Brain pericyte (primary cell): ENCODE measurements around the gene QSOX2.
"Not testable (repeated sequence)": the region's sequence is repeated elsewhere in the genome, so short reads cannot be mapped to it uniquely, and the experiment has no call there.

Source experiments
- DNase-seq: peaks from one replicate; pipeline ENCODE4 v3.0.0-alpha.2; 2012; ENCODE audit warnings: low read depth, low spot score

The QSOX2 gene

DNA sequence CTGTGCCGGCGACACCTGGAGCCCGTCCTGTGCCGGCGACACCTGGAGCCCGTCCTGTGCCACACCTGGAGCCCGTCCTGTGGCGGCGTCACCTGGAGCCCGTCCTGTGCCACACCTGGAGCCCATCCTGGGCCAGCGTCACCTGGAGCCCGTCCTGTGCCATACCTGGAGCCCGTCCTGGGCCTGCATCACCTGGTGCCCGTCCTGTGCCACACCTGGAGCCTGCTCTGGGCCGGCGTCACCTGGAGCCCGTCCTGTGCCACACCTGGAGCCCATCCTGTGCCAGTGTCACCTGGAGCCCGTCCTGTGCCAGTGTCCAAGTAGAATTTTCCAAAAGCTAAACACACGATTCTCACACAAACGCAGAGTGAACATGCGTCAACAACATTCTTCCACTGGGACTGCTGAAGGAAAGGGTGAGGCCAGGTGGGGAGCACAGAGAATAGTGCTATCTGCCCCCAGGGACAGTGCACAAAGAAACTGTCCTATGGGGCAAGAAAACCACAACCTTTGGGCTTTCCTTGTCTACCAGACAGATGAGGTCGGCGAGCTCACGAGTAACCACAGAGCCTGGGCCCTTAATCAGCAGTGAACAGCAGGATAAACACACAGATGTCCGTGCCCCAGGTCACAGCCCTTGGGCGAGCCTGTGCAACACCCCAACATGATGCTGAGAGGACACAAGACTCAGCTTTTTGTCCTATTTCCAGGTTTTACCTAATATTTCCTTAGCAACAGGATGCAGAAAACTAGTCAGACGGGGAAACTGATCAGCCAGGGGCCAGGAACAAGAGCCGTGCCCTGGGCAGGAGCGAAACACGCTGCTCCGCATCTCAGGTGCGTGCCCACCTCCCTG, 7.9 kb downstream of the QSOX2 start:
- DNase-seq = no peak

DNA sequence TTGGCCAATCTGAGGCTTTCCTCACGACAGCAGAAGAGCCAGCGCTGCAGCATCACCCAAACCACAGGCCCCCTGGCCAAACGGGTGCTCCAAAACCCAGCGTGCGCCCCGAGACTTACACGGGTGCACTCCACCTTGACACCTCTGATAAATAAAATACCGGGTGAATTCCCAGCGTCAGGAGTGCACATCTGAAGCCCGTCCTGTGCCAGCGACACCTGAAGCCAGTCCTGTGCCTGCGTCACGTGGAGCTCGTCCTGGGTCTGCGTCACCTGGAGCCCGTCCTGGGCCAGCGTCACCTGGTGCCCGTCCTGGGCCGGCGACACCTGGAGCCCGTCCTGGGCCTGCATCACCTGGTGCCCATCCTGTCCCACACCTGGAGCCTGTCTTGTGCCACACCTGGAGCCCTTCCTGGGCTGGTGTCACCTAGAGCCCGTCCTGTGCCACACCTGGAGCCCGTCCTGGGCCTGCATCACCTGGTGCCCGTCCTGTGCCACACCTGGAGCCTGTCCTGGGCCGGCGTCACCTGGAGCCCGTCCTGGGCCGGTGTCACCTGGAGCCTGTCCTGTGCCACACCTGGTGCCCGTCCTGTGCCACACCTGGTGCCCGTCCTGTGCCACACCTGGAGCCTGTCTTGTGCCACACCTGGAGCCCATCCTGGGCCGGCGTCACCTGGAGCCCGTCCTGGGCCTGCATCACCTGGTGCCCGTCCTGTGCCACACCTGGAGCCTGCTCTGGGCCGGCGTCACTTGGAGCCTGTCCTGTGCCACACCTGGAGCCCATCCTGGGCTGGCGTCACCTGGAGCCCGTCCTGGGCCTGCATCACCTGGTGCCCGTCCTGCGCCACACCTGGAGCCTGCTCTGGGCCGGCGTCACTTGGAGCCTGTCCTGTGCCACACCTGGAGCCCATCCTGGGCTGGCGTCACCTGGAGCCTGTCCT, 8.9 kb downstream of the QSOX2 start:
- DNase-seq = not testable (repeated sequence)

DNA sequence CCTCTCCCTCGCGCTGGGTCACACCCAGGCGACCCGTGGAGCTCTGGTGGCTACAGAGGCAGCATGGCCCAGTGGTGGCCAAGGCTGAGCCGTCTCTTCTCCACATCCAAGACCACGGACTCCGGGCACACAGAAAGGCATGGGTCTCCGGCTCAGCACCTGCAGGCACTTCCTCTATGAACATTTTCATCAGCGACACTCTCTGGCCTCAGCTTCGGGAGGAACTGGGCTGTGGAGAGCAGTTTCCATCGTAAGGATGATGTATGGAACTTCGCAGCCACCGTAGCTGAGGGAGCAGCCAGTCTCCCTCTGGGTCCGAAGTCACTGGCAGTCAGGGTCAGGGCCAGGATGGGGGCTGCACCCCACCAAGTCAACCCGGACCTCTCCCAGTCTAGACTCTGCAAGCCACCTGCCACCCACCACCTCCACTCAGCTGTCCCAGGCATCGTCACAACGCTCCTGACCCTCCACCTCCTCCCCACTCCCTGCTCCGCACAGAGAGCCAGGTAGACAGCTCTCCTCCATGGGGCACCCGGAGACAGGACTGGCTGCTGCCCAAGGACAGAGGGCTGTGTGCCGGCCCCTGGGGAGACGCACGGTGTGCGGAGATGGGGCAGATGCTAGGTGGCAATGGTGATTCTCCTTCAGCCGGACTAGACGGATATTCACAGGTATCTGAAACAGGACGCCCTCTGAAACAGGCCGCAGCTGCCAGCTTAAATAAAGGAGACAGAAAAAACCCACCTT, 9.7 kb downstream of the QSOX2 start:
- no peak for DNase-seq

DNA sequence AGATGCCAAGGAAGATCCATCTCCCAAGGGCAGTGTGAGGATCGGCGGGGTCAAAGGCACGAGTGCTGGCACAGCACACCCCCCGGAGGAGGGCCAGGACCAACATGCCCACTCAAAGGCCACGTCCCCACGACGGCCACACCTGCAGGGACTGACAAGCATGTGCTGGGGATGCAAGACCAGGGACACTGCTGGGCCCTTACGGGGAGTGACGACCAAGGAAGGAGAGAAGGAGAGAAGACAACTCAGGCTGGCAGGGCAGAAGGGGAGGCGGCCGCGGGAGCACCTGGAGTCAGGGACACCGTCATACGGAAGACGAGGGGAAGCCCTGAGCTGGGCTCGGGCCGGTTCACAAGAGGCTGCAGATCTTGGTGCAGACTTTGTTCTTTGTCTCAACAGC, 10.4 kb downstream of the QSOX2 start:
- no peak for DNase-seq

DNA sequence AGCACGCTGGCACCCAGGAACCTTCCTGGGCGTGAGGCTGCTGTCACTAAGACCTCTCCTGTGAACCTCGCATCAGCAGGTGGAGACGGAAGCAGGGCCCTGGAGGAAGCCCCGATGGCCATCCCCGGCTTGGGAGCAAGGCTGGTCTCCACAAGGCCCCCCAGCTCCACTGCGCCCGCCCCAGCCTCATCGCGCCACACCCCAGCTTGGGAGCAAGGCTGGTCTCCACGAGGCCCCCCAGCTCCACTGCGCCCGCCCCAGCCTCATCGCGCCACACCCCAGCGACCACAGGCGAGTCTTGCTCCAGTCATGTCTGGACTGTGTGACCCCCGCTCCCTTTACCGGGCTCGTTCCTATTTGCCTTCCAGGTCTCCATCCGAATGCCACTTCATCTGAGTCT, 11.0 kb downstream of the QSOX2 start:
- no peak for DNase-seq

DNA sequence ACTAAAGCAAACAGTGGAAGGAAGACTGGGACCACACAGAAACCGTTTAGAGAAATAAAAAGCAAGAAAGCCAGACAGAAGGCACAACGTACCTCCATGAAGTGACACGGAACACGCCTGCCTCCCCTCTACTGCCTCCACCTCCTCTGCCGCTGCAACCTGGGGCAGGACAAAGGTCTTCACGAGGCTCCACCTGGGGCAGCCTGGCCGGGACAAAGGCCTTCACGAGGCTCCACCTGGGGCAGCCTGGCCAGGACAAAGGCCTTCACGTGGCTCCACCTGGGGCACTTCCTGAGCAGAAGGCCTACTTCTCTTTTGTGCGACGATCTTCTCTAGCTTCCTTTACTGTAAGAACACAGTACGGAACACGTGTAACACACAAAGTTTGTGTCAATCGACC, 11.7 kb downstream of the QSOX2 start:
- no peak for DNase-seq

DNA sequence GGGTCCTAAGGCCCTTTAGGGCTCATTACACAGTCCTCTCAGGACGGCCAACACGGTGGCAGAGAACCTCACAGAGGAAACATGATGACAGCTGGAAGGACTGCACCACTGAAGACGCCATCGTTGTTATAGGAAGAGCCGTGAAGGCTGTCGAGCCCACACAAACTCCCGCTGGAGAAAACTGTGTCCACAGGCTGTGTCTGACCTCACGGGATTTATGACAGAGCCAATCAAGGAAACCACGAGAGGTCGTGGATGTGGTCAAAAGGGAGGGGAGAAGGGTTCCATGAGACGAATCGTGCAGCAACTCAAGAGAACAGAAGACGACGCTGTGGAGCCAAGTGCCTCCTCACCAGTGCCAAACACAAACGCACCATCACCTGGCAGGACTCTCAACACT, 12.2 kb downstream of the QSOX2 start:
- no peak for DNase-seq

DNA sequence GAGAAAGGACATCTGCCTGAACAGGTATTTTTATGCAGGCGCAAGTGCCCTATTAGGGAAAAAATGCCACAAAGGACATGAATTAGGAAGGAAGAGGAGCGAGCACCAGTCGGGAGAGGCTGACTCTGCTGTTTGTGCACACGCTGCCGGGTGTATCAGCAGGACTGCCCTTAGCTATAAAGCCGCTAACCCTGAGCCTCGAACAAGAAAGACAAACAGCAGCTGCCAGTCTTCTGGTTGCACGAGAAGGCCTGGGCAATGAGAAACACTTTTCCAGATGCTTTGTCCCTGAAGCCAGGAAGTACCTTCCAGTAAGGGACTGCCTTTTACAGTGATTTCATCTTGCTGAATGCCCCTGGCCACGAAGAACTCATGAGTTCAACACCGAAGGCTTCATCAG, 12.6 kb downstream of the QSOX2 start:
- no peak for DNase-seq

DNA sequence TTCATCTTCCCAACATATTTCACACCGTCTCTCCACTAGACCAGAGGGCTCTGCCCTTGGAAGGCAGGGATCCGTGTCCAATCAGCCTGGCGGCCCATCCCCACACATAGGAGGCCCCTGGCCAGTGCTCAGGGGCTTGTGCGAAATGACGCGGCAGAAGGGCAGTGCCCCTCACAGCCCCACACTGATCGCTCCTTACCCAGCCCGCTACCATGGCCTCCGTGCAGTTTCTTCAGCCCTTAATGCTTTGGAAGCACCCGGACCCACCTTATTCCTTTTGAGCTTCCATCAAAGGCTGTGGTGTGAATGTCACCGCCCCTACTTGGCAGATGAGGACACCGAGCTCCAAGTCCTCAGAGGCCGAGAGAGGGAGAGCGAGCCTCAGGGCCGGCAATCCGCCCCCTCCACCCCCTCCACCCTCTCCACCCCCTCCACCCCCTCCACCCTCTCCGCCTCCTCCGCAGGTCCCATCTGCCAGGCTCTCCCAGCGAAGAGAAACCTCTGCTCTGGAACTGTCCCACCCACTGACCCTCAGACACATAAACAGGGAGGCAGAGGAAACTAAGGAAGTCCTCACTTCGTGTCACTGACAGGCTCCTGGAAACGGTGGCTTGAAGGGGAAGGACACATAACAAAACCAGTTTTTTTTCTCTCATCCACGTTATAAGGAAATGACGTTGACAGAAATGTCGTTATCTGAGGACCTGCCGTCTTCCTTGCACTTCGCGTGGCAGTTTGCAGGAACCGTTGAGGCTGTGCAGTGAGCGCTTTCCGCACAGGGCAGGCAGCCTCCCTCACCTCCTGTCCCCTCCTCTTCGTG, 13.9 kb downstream of the QSOX2 start:
- DNase-seq = no peak

DNA sequence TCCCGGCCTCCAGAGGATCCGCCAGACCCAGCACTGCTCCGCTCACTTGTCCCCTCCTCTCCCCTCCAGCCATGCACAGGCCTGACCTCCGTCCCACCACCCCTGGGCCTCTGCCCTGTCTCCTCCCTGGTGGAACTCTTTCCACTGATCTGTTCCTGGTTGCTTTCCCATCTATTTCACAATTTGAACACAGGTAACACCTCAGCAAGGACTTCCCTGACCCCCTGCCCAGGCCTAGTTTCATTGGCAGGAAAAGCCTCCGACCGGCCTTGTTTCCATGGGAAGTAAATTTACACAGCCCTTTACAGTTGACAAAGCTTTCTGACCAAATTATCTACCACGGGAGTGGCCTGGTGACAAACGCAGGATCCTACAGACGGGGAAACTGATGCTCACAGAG, 14.8 kb downstream of the QSOX2 start:
- DNase-seq = no peak

DNA sequence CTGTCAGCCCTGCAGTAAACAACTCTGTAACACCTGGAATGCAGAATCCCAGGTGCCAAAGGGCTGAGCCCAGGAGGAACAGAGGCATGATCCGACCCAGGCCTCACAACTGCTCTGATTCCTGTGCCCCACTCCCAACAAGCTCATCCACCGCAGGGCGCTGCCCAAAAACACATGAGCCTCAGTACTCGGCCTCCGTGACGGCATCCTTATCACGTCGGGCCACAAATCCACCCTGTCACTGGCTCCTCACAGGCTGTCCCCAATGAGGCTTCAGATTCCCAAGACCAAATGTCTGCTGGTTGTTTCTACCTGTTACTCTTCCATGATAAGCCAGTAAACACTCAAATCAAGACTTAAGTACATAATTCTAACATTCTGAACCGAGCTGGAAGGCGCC, 15.2 kb downstream of the QSOX2 start:
- DNase-seq = no peak

DNA sequence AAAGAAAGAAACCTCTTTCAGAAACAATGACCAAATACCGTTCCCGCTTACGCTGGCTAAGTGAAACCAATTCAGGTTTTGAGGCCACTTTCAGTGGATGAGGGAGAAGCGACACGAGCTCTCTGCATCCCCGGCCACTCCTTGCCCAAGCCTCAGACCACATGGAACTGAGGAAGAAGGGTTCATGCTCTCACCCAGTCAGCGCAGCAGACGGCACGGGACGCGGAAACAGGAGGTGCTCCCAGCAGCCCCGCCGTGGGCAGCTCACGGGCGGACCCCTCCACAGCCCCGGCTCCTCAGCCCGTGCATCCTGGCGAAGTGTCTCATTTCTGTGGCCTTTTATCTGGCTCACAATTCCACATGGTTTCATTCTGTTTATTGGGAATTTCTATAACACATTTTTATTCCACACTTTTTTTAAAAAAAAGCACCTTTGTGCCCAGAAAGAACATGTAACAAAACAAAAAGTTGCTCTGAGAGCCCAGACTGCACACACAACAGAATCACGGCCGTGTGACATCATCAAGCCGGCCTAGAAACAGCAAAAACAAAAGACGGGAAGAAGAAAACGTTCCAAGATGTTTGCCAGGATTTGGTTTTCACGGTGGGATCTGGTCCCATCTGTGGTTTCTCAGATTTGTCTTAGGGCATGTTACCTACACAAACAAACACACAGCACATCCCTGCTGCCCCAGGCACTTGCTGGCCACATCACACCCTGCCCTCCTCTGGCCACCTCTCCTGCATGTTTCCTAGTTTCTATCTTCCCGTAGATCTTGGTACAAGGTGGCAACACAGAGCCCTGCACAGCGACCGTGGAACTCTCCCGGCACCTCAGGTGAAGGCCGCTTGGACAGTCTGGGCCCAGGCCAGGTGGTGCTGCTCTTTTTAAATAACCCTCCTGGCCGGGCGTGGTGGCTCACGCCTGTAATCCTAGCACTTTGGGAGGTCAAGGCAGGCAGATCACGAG, 16.2 kb downstream of the QSOX2 start:
- no peak for DNase-seq

DNA sequence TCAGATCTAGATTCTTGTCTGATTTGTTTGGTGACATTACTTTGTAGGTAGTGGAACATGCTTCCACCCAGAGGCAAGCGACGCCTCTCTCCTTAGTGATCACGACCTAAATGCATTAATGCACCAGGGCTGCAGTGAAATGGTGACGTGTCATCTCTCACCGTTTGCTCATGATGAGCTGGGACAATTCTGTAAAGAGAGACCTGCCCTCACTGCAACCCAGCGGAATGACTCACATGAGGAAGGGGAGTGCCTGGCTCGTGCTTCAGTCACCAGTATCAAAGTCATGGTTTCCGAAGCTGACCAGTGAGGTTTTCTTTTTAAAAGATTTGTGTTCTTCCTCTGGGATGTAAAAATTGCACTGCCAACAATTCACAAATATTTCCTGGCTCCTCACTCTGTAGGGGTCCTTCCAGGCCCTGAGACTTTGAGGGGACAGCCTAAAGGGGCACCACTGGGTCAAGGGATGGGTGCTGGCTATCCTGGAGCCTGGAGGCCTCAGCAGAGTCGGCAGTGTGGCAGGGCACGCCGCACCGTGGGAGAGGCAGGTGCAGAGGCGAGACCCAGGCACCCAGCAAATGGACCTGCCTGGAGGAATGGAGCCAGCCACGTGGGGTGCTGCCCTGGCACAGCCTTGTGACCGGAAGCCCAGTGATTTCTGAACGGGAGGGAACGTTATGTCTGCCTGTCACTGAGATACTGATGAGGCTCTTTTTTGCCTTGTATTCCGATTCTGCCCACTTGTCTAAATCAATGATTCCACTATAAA, 17.3 kb downstream of the QSOX2 start:
- no peak for DNase-seq

DNA sequence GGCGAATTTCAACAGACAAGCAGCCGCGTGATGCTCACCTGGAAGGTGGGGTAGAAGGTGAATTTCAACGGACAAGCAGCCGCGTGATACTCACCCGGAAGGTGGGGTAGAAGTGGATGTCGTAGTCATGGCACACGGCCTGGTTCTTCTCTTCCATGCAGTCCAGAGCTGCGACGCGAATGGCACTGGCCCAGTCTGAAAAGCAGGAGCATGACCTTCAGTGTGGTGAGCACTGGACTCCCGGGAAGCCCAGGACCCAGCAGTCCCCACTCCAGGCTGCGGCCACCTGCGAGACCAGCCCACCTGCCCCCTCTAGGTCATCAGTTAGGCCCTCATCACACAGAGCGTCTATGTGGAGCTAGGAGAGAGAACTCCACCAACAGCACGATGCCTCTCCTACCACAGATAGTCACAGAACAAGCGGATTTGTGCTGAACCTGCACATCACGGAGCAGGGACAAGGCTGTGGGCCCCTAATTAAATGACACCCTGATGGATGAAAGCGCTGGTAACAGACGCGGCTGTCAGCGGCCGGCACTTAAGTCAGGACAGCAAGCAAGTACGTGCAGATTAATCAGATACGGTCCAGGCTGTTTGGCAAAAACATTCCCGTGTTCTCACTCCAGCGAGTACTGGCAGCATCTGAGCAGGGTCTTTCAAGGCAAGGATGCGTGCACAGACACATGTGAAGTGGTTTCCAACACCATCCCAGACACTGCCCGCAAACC, 18.8 kb downstream of the QSOX2 start:
- DNase-seq = no peak

DNA sequence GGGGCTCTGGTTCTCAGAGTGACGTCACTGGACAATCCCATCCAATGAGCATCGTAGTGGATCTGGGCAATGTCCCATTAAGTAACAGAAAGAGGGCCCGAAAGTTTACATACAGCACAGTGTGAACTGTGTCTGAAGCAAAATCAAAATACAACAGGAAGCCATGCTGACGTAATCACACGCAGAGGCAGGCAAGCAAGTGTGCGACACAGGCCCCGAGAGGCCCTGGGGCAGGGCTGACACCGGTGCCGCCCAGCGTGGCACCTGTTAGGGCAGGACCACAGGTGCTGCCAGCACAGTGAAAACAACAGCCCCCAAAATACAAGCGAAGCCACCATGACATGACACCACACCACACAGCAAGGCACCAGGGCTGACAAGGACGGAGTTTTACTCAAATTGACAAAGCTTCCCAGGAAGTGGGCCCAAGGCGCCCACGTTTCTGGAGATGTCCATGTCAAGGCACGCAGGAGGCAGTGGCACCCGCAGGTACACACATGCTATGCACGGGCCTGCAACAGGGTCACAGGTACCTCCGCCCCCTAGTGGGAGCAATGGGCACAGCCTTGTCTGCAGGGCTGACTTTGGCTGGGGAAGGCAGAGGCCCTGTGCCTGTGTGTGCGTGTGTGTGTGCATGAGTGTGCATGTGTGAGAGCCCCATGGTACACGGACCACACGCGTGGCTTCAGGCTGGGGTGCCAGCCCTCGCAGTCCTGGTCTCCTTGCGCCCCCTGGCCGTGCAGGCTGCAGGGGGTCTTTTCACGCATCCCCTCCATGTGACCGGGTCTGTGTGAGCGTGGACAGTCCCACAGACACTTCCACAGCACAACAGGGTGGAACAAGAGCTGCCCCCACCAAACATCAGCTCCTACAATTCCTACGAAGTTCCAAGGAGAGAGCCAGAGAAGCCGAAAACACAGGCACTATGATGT, 19.6 kb downstream of the QSOX2 start:
- DNase-seq = no peak

DNA sequence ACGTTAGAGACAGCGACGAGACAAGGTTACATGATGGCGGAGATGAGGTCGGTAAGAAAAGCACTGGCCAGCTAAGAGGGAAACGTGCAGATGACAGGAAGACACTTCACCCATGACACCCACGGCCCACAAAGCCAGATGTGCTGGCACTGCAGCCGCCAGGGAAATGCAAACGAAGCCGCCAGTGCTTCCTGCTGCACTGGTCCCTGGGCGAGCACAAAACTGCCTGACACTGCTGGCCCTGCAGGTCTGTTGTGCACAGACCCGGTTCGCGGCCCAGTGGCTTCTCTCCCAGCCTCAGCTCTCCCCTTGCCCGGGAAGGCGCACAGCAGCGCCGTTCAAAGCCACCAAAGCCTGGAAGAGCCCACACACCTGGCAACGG, 20.3 kb downstream of the QSOX2 start:
- DNase-seq = no peak

DNA sequence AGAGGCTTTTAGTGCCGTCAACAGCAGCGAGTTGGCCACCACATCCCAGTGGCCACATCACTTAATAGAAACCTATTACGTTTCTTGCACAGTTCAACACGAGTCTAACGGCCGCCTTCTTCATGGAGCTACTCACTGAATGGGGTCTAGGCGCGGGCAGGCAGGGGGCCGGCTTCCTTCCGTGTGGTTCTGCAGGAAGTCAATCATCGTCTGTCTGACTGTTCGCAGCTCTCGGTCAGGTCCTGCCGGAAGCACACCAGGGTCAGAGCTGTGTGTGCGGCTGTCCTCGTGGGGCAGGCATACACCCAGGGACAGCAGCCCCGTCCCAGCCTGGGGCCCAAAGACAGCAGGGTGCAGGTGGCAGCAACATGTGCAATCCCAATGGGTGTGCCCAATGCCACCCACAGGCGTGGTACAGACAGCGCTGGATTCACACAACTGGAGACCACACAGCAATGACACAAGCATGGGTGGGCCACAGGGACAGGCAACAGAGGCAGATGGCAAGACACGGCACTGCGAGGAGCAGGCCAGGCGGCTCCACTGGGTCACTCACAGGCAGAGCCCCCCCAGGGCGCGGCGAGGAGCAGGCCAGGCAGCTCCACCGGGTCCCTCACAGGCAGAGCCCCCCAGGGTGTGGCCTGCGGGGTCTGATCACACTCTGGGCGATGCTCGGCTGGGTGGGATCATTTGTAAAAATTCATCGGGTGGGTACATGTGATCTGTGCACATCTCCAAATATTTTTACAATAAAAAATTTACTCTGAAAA, 21.6 kb downstream of the QSOX2 start:
- DNase-seq = no peak
